ENCODE results near the gene MRPS5.

- TF ChIP-seq CTCF (IDR thresholded peaks at IDR 0.05) (no peak), EZH2 (IDR thresholded peaks at IDR 0.05) (no peak)
Observed at GRCh38 chr2:95061601-95062183, 59.9 kb downstream of the MRPS5 start.
